LoVo (cell line): Measurements from ENCODE around the gene NUDT13.

Source experiments
- DNase-seq: peaks from one replicate; pipeline ENCODE4 v3.0.0-alpha.2; 2016; ENCODE audit warnings: low spot score

The NUDT13 gene

GRCh38 chr10:73110345-73110849 lies at the start of gene NUDT13:
Gene NUDT13, plus strand, starts transcription at chr10:73110455. Its CDS starts 3,911 bp downstream, at chr10:73114366.
- peak; percentile 50 for DNase-seq

DNA sequence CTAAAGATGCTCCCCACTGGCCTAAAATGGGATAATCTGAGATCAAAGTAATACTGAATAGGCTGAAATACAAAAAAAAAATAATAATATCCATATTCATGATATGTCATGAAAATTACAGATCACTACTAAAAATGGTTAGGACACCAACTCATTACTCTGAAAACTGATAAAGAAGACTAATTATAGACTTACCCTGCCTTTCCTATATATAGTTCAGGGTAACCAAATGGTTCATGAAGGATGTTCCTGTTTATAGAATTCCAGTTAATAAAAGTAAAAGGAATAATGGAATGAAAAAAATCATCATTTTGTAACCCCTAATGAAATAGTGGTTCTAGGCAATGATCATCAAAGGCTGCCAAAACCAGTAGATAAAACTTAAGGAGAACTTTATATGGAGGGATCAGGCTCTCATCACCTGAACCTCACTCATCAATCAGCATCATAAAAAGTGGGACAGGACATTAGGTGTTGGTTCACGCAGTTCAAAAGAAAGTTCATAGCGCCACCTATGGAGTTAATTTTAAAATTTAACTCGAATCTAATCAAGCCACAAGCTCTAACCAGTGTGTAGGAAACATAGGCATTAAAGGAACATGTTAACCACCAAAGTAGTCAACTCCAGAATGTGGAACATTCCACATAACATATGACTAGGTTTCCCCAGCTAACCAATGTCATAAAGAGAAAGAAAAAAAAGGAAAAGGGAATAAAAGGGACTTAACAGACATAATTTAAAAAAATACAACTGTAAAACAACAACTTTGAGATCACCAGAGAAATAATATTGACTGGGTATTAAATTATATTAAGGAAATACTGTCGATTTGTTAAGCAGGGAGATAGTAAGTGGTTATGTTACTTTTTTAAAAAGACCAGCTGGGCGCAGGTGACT lies 49.3 kb upstream of the NUDT13 start:
- DNase-seq: peak; percentile 46

- no peak for DNase-seq
Observed at GRCh38 chr10:73061743-73062142, 48.5 kb upstream of the NUDT13 start.

DNA sequence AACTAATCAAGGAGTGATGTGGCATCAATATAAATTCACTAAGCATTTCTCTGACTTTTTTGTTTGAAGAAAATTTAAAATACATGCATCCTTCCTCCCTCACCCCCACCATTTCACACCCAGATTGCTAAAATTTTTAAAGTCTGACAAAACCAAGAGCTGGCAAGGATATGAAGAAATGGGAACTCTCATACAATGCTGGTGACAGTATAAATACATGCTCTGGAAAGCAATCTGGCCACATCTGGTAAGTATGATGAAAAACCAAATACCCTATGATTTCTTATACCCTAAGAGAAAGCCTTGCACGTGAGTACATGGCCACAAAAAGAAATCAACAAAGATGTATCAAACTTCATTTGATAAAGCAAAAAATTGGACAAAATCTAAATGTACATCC lies 44.8 kb upstream of the NUDT13 start:
- no peak for DNase-seq

GRCh38 chr10:73073627-73074026 lies 36.6 kb upstream of the NUDT13 start:
- DNase-seq: no peak

DNA sequence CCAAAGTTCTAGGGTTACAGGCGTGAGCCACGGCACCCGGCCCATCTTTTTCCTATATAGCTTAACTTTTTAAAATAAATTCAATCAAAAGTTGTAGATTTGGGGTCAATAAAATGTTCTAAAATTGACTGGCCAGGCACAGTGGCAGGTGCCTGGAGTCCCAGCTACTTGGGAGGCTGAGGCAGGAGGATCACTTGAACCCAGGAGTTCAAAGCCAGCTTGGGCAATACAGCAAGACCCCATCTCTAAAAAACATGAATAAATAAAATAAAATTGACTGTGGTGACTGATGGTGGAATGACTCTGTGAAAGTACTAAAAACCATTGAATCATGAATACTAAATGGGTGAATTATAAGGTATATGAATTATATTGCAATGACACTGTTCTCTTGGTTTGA lies 34.4 kb upstream of the NUDT13 start:
- no peak for DNase-seq

DNA sequence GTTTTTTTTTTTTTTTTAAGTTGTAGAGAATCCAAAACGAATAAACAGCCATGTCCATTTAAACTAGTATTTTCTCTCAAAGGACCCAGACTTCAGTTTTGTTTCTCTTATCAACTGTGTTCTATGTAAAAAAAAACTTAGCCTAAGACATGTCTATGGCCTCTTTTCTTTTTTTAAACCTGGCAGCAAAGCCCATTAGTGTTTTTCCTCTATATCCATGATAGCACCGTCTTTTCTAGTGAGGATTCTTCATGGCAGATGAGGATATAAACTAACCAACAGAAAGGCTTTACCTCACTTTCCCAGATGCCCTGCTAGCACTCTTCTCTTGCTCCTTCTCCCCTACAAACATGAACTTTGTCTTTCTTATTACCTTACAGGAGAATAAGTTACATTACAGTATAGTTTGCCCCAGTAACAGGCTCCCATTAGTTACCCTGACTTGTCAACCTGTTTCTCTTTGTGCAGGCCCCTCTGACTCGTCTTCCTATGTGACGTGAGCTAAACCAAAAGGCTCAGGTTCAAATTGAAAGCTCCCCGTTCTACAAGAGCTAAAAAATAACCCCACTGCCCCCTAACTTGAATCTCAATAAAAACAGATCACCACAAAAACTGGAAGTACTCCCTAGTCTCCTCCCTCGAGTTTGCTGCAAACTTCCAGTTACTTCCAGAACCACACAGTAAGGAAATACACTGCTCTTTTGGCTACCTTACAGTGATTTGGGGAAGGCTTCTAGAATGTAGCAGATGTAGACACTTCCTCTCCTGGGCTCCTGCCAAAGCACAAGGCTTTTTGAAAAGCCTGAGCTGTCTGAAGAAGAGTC lies 33.7 kb upstream of the NUDT13 start:
- no peak for DNase-seq

DNA sequence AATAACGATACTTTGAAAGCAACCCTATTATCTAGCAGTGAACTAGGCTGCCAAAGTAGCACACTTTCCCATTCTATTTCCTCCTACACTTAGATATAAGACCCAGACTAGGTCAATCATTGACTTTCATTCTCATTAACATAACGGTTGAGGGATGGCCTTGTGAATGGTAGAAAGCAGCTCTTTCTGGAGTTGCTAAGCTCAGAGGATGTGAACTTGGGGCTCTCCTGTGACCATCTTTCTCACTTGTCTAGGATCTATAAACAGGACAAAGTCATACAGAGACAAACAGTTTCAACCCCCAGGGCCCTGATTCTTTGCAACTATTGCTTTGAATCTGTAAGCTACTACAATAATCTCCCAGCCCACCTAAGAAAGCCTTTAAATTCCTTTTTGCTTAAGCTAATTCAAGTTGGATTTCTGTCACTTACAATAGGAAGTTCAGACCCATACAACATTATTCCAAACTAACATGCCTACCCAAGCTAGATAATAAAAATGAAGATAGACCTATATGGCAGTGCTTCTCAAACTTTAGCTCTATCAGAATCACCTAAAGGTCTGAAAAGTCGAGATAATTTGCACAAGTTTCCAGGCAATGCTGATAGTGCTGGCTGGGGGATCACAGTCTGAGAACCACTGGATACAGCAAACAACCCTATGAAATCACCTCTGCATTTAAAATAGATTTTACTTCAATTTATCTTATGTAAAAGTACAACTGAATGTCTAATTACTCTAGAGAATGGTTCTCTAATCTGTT lies 30.3 kb upstream of the NUDT13 start:
- DNase-seq: no peak

- DNase-seq: no peak
Observed at GRCh38 chr10:73083221-73083620, 27.0 kb upstream of the NUDT13 start.

GRCh38 chr10:73084209-73084608 lies 26.0 kb upstream of the NUDT13 start:
- no peak for DNase-seq

DNA sequence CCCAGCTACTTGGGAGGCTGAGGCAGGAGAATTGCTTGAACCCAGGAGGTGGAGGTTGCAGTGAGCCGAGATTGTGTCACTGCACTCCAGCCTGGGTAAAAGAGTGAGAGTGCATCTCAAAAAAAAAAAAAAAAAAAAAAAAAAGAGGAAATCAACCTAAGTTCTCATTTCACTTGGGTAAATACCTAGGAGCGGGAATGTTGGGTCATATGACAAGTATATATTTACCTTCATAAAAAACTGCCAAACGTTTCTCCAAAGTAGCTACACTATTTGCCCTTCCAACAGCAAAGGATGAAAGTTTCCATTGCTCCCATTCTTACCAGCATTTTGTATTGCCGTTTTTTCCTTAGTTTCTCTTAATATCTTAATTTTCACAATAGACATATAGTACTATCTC lies 23.4 kb upstream of the NUDT13 start:
- DNase-seq: no peak

DNA sequence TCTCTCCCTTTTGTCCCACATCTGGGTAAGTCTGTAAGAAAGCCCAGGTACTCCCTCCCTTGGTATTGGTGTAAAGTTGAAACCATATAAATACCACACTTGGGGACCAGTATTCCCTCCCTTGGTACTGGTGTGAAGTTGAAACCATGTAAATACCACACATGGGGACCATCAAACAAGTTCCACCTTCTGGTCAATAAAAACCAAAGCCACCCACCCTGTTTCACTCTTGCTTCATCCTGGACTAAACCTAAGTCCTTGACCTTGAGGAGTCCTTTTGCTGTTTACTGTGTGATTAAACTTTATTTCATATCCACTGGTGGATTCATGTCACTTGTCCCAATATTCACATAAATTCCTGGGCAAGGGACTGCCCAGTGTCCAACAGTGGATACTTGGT lies 22.0 kb upstream of the NUDT13 start:
- DNase-seq: no peak

GRCh38 chr10:73092830-73093229 lies 17.4 kb upstream of the NUDT13 start:
- no peak for DNase-seq

DNA sequence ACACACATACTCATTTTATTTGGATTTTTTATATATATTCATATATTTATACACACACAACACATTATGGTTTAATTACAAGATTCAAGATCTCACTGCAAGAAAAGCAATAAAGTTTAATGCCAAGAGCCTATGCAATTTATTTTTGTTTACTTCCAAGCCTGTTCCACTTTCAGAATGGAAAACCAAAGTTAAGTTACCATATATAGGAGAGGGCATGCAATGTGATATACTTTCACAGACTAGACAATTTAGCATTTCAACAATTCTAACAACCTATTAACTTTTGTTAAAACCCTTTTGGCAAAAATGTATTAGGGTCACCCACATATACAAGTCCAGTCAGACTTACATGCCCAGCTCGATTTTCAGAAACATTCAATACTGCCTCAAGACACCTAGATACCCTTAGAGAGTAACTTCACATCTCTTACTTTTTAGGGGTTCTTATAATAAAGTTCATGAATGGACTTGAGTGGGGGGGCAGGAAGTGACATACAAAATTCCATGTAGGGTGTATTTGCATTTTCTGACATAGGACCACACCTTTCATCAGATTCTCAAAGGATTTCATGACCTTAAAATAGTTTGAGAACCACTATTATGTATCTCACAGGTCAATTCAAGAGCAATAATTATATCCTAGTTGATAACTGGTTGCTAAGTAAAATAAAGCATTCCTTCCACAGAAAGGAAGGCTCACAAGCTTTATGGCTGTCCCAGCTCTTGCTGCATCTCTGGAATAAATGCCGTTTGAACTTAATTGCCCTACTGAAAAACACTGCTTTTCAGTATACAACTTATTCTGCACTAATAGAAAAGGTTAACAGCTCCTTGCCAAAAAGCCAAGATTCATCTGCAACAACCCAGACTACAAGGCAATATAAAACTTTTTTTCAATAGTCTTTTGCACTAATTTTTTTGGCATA lies 16.1 kb upstream of the NUDT13 start:
- peak; percentile 8 for DNase-seq

GRCh38 chr10:73094986-73095480 lies 15.2 kb upstream of the NUDT13 start:
- no peak for DNase-seq

- peak; percentile 58 for DNase-seq
Observed at GRCh38 chr10:73095481-73096021, 14.7 kb upstream of the NUDT13 start.

- DNase-seq: peak; percentile 61
Observed at GRCh38 chr10:73096041-73096448, 14.2 kb upstream of the NUDT13 start.

- peak; percentile 95 for DNase-seq
Observed at GRCh38 chr10:73096449-73097304, 13.6 kb upstream of the NUDT13 start, which contains the start of gene P4HA1. Gene P4HA1, minus strand, starts transcription at chr10:73096866. Its CDS starts 21,983 bp downstream, at chr10:73074883.

DNA sequence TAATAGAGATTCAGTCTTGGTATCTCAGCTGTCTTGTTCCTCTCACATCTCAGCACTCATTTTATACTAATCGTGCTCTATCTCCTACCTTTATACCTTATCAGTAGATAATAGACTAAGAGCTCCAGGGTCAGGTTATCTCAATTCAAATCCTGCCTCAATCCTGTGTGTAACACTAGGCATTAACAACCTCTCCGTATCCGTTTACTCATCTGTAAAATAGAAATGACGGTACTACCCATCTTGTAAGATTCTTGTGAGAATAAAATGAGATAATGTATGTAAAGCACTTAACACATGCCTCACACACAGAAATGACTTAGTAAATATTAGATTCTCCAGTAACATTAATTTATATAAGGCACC lies 13.0 kb upstream of the NUDT13 start:
- no peak for DNase-seq
